C4-2B (cell line): ENCODE data around the gene KCNA10.

Experiments
- ZFX ChIP-seq: fragments of 450-650 bp; IDR thresholded peaks from 2 replicates; pipeline ENCODE4 v1.6.1; 2017
- TF ChIP-seq, protein P1 (sequence below): fragments of 450-650 bp; conservative IDR thresholded peaks from 2 replicates; pipeline ENCODE4 v1.5.1; 2017; ENCODE audit warnings: mild to moderate bottlenecking

DNA sequence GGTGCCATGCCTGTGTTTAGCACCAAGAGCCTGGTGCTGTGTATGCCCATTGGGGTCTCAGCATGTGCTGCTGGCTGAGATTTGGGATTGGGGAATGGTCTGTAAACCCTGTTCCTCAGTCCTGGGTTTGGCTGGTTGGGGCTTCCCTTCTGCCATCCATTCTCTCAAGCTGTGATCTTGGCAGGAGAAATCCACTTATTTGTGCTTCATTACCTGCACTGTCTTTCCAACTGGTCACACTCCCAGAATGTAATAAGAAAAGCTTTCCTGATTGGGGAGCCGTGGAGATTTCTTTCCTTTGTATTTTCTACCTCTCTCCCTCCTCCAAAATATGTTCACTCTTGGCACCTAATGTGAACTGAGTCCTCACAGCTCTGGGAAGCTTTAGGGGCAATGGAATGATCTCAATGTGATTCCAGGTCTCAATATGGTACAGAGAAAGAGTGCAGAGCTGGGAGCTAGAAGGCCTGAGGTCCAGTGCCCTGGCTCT is 23.0 kb upstream of the KCNA10 start:
- TF ChIP-seq, protein P1, sequence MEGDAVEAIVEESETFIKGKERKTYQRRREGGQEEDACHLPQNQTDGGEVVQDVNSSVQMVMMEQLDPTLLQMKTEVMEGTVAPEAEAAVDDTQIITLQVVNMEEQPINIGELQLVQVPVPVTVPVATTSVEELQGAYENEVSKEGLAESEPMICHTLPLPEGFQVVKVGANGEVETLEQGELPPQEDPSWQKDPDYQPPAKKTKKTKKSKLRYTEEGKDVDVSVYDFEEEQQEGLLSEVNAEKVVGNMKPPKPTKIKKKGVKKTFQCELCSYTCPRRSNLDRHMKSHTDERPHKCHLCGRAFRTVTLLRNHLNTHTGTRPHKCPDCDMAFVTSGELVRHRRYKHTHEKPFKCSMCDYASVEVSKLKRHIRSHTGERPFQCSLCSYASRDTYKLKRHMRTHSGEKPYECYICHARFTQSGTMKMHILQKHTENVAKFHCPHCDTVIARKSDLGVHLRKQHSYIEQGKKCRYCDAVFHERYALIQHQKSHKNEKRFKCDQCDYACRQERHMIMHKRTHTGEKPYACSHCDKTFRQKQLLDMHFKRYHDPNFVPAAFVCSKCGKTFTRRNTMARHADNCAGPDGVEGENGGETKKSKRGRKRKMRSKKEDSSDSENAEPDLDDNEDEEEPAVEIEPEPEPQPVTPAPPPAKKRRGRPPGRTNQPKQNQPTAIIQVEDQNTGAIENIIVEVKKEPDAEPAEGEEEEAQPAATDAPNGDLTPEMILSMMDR: no peak
- no peak for TF ChIP-seq ZFX
